ENCODE data around the gene DCC. TPM values are rescaled to one million over a fixed set of nuclear protein-coding genes. Genes with fewer than 3 reads are reported as not detected.

Gene DCC
- total RNA-seq, 4 donors from 2014 or later: 0.94 TPM; not detected in 3

GRCh38 chr18:52812834-52813233 lies 472.8 kb downstream of the DCC start:
- 100% methylated on average over 1 of the region's 1 CpG for WGBS, 2 donors

GRCh38 chr18:52813635-52814416 lies 473.8 kb downstream of the DCC start:
- 35 to 44% methylated on average over 1 of the region's 1 CpG for WGBS, 2 donors
- Histone ChIP-seq H3K27me3 (no peaks in the 10 kb centered on the region), H3K9me3 (no peaks in the 10 kb centered on the region), H3K36me3 (no peaks in the 10 kb centered on the region), H3K4me1 (no peaks in the 10 kb centered on the region), H3K4me3 (replicated peaks in 1 of 3) (no peak overlapping the region), H3K27ac (no peak overlapping the region)
- TF ChIP-seq POLR2A (IDR thresholded peaks at IDR 0.05): no peak
- TF ChIP-seq CTCF (IDR thresholded peaks at IDR 0.05): no peak
- intact Hi-C loops (cut with DNase I): no loop called here
- no peak for DNase-seq

More at GRCh38 chr18:52812834-52813233, 472.8 kb downstream of the DCC start:
- intact Hi-C loops (cut with DNase I): no loop called here
- no peak overlapping the region for H3K4me3 ChIP-seq (replicated peaks in 1 of 3)
- no peaks in the 10 kb centered on the region for H3K36me3 ChIP-seq
- no peaks in the 10 kb centered on the region for H3K27me3 ChIP-seq
- DNase-seq: no peak
- H3K27ac ChIP-seq: no peak overlapping the region
- H3K4me1 ChIP-seq: no peaks in the 10 kb centered on the region
- TF ChIP-seq POLR2A (IDR thresholded peaks at IDR 0.05): no peak
- TF ChIP-seq CTCF (IDR thresholded peaks at IDR 0.05): no peak
- H3K9me3 ChIP-seq: no peaks in the 10 kb centered on the region

- no peak for DNase-seq
- H3K4me3 ChIP-seq (replicated peaks in 1 of 3): no peak overlapping the region
- TF ChIP-seq CTCF (IDR thresholded peaks at IDR 0.05) (no peak), POLR2A (IDR thresholded peaks at IDR 0.05) (no peak)
- WGBS, 2 donors: 83 to 87% methylated on average over 2 of the region's 2 CpGs
- no peaks in the 10 kb centered on the region for H3K4me1 ChIP-seq
- intact Hi-C loops (cut with DNase I): no loop called here
- no peaks in the 10 kb centered on the region for H3K27me3 ChIP-seq
- no peaks in the 10 kb centered on the region for H3K9me3 ChIP-seq
- no peaks in the 10 kb centered on the region for H3K36me3 ChIP-seq
- H3K27ac ChIP-seq: no peak overlapping the region
These were observed 475.7 kb downstream of the DCC start for GRCh38 chr18:52815651-52816050.

GRCh38 chr18:52816121-52816520 lies 476.1 kb downstream of the DCC start:
- no peaks in the 10 kb centered on the region for H3K4me1 ChIP-seq

More at GRCh38 chr18:52816121-52816520, 476.1 kb downstream of the DCC start:
- H3K27me3 ChIP-seq: no peaks in the 10 kb centered on the region
- H3K9me3 ChIP-seq: no peaks in the 10 kb centered on the region
- 60 to 67% methylated on average over 4 of the region's 4 CpGs for whole genome bisulfite sequencing, 2 donors
- H3K27ac ChIP-seq: no peak overlapping the region
- TF ChIP-seq POLR2A (IDR thresholded peaks at IDR 0.05) (no peak), CTCF (IDR thresholded peaks at IDR 0.05) (no peak)
- no peak overlapping the region for H3K4me3 ChIP-seq (replicated peaks in 1 of 3)
- no peak for DNase-seq
- no peaks in the 10 kb centered on the region for H3K36me3 ChIP-seq
- intact Hi-C loops (cut with DNase I): no loop called here

Data from thyroid gland (tissue), 4 donors.